Pancreas (tissue), 10 donors: ENCODE results near the gene ST8SIA4. TPM values are rescaled to one million over a fixed set of nuclear protein-coding genes. Genes with fewer than 3 reads are reported as not detected.

Experiments used
- ATAC-seq, 4 donors: fragments of 200-7000 bp; cut with Tn5 transposase; one replicate each; pipeline versions ENCODE4 v1.8.0 to v1.9.1; 2020; ENCODE audit warnings: mild to moderate bottlenecking in 4 of 4, moderate library complexity in 4 of 4
- DNase-seq, 6 donors: peaks; one replicate each; pipeline ENCODE4 v3.0.0-alpha.2; 2020
- FAIRE-seq: peaks from 2 replicates; lab custom pipeline; 2012; peaks lifted over from hg19 to GRCh38; lab: Jason Lieb, UNC
- H3K27ac ChIP-seq, 4 donors: fragments of 200-600 bp; sonication (generic); 1 replicate in 3 of 4; 2 replicates in 1 of 4; pipeline versions ENCODE4 v1.5.0 to v1.8.0; 2020
- H3K27me3 ChIP-seq, 4 donors: fragments of 200-600 bp; one replicate each; pipeline ENCODE4 v1.8.0; 2021
- H3K36me3 ChIP-seq, 3 donors: fragments of 200-600 bp; sonication (generic) in 1 of 3; one replicate each; pipeline versions ENCODE4 v1.5.0 to v1.8.0; 2020 to 2021
- H3K4me1 ChIP-seq, 3 donors: fragments of 200-600 bp; one replicate each; pipeline ENCODE4 v1.8.0; 2021
- H3K4me3 ChIP-seq, 4 donors: fragments of 200-600 bp; sonication (generic) in 2 of 4; one replicate each; pipeline versions ENCODE4 v1.5.0 to v1.8.0; 2020 to 2021
- H3K9me3 ChIP-seq, 4 donors: fragments of 200-600 bp; one replicate each; pipeline ENCODE4 v1.8.0; 2021
- WGBS, 2 donors: extraction: QIAGEN DNeasy Blood & Tissue Kit; methylation state at CpG; one replicate each; pipeline ENCODE4 v1.1.7; 2013; 5-methylcytosine and 5-hydroxymethylcytosine counted together
- intact Hi-C, 3 donors: fragments of 100-400 bp; cut with DNase I; formaldehyde crosslinking; loops; one replicate each; pipeline versions ENCODE4 v1.11.1 to v1.14.2; 2022
- polyA plus RNA-seq, 2 donors: library from polyadenylated mRNA; stranded (reverse); fragments of 200-250 nt; gene quantifications; one replicate each; pipeline ENCODE4 v1.2.3, GENCODE V29; 2013
- total RNA-seq, 6 donors: library from RNA; stranded (reverse); fragmentation: NEBNext Ultra II Directional in 4 of 6; extraction: Animal tissue kit (Norgen Biotek cat#: 25700) in 4 of 6; gene quantifications; one replicate each; pipeline versions ENCODE4 v1.2.1 to v1.2.4, GENCODE V29; 2021 to 2023
- TF ChIP-seq, protein P1 (sequence below), 4 donors: fragments of 200-600 bp; sonication (generic) in 3 of 4; IDR thresholded peaks; one replicate each; pipeline versions ENCODE4 v1.5.0 to v1.8.0; 2021; ENCODE audit warnings: antibody characterized with exemption in 4 of 4
- donor health status: healthy with polysubstance abuse.
- donor health status: DM: no; HTN: no; CAD: no; lungs with moderate emphysema.
- donor health status: DM: no; HTN: no; CAD: no.
- donor health status: control.
- donor health status: control.
- donor health status: Bipolar disorder and iron deficiency.
- donor health status: DM: yes; HTN: yes; CAD: no.
- donor health status: DM: no; HTN: no; CAD: no.
- donor health status: DM: no; HTN: no; CAD: no.
- donor health status: DM: yes; HTN: yes; CAD: no.

Gene ST8SIA4
- total and polyA plus RNA-seq, 8 donors, result 0.34 to 5.7 (median 0.86) TPM

DNA sequence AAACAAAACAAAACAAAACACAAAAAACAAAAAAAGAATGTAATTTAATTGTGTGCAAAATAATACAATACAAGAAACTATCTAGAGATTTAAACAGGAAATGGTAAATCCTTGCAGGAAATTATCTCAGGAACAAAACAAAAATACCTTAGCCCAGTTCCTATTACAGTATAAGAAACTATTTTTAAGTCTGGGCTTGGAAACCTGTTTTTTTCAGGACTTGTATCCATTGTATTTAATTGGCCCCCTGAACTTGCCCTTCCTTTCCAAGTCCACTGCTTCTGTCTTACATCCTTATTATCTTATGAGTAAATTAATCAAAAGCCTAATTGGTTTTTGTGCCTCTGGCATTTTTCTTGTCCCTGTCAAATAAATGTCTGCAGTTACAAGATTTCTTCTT is 48.5 kb downstream of the ST8SIA4 start:
- no peak overlapping the region for H3K4me3 ChIP-seq
- no peak overlapping the region for H3K27ac ChIP-seq
- DNase-seq (no peak), FAIRE-seq (no peak), ATAC-seq (no peak)
- H3K36me3 ChIP-seq, result no peaks in the 10 kb centered on the region
- intact Hi-C loops, result no loop called here
- TF ChIP-seq, protein P1, sequence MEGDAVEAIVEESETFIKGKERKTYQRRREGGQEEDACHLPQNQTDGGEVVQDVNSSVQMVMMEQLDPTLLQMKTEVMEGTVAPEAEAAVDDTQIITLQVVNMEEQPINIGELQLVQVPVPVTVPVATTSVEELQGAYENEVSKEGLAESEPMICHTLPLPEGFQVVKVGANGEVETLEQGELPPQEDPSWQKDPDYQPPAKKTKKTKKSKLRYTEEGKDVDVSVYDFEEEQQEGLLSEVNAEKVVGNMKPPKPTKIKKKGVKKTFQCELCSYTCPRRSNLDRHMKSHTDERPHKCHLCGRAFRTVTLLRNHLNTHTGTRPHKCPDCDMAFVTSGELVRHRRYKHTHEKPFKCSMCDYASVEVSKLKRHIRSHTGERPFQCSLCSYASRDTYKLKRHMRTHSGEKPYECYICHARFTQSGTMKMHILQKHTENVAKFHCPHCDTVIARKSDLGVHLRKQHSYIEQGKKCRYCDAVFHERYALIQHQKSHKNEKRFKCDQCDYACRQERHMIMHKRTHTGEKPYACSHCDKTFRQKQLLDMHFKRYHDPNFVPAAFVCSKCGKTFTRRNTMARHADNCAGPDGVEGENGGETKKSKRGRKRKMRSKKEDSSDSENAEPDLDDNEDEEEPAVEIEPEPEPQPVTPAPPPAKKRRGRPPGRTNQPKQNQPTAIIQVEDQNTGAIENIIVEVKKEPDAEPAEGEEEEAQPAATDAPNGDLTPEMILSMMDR (IDR thresholded peaks at IDR 0.05), result no peak
- H3K27me3 ChIP-seq, result no peaks in the 10 kb centered on the region
- no peaks in the 10 kb centered on the region for H3K9me3 ChIP-seq
- H3K4me1 ChIP-seq, result no peaks in the 10 kb centered on the region

DNA sequence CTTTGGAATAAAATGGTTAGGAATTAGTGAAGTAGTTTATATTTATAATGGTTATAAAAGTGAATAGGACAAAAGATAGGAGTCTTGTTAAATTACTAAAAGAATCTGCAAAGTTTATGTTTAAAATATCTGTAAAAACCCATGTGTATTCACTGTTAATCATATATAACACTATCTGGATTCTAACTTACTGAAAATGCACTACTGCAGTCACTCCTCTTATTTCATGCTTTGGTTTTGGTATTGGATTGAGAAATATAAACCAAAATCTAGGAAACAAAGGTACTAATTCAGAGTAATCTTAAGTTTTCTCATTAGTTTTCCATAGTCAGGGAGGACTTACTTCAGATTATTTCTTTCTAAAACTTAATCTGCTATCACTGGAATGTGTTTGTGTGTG is 49.5 kb downstream of the ST8SIA4 start:
- Histone ChIP-seq H3K4me3 (no peak overlapping the region), H3K36me3 (no peaks in the 10 kb centered on the region), H3K4me1 (no peaks in the 10 kb centered on the region), H3K27me3 (no peaks in the 10 kb centered on the region), H3K9me3 (no peaks in the 10 kb centered on the region), H3K27ac (no peak overlapping the region)
- TF ChIP-seq, protein P1 (IDR thresholded peaks at IDR 0.05), result no peak
- no peak for DNase-seq
- no peak for ATAC-seq
- intact Hi-C loops, result no loop called here
- no peak for FAIRE-seq

- H3K36me3 ChIP-seq, result no peaks in the 10 kb centered on the region
- no peaks in the 10 kb centered on the region for H3K9me3 ChIP-seq
- H3K4me3 ChIP-seq, result no peak overlapping the region
- intact Hi-C loops, result no loop called here
- FAIRE-seq (no peak), ATAC-seq (peak in 2 of 4 donors; percentile 23 to 46), DNase-seq (no peak)
- no peaks in the 10 kb centered on the region for H3K4me1 ChIP-seq
- H3K27me3 ChIP-seq, result peaks cover 0 to under 1% (median 0%) of the 10 kb centered on the region in 4 donors
- H3K27ac ChIP-seq, result no peak overlapping the region
- 73 to 84% methylated on average over 3 of the region's 3 CpGs for WGBS, 2 donors
- TF ChIP-seq, protein P1 (IDR thresholded peaks at IDR 0.05), result no peak
These were observed 50.1 kb downstream of the ST8SIA4 start for GRCh38 chr5:100852988-100853449.

DNA sequence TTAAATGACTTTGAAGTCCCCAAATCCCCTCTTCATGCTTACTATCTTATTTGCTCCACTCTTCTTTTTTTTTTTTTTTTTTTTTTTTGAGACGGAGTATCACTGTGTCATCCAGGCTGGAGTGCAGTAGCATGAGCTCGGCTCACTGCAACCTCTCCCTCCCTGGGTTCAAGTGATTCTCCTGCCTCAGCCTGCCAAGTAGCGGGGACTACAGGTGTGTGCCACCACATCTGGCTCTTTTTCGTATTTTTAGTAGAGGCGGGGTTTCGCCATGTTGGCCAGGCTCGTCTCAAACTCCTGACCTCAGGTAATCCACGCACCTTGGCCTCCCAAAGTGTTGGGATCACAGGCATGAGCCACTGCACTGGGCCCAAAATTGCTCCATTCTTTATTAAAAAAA is 51.0 kb downstream of the ST8SIA4 start:
- intact Hi-C loops, result no loop called here
- Histone ChIP-seq H3K4me1 (no peaks in the 10 kb centered on the region), H3K27ac (no peak overlapping the region), H3K27me3 (peaks cover 0 to 5% (median 0%) of the 10 kb centered on the region in 4 donors), H3K4me3 (no peak overlapping the region), H3K36me3 (no peaks in the 10 kb centered on the region), H3K9me3 (no peaks in the 10 kb centered on the region)
- WGBS, 2 donors, result 94 to 97% methylated on average over 8 of the region's 8 CpGs
- TF ChIP-seq, protein P1 (IDR thresholded peaks at IDR 0.05), result no peak
- FAIRE-seq, result no peak
- no peak for ATAC-seq
- no peak for DNase-seq

- no peak for FAIRE-seq
- 51 to 59% methylated on average over 4 of the region's 4 CpGs for WGBS, 2 donors
- no peaks in the 10 kb centered on the region for H3K9me3 ChIP-seq
- H3K36me3 ChIP-seq, result no peaks in the 10 kb centered on the region
- intact Hi-C loops, result no loop called here
- H3K4me3 ChIP-seq, result no peak overlapping the region
- TF ChIP-seq, protein P1 (IDR thresholded peaks at IDR 0.05), result no peak
- ATAC-seq, result no peak
- H3K27me3 ChIP-seq, result peaks cover 0 to 5% (median 0%) of the 10 kb centered on the region in 4 donors
- H3K4me1 ChIP-seq, result no peaks in the 10 kb centered on the region
- H3K27ac ChIP-seq, result no peak overlapping the region
- no peak for DNase-seq
These were observed 56.3 kb downstream of the ST8SIA4 start for GRCh38 chr5:100846772-100847171.
